Measurements from ENCODE around the gene SREBF1.

DNA sequence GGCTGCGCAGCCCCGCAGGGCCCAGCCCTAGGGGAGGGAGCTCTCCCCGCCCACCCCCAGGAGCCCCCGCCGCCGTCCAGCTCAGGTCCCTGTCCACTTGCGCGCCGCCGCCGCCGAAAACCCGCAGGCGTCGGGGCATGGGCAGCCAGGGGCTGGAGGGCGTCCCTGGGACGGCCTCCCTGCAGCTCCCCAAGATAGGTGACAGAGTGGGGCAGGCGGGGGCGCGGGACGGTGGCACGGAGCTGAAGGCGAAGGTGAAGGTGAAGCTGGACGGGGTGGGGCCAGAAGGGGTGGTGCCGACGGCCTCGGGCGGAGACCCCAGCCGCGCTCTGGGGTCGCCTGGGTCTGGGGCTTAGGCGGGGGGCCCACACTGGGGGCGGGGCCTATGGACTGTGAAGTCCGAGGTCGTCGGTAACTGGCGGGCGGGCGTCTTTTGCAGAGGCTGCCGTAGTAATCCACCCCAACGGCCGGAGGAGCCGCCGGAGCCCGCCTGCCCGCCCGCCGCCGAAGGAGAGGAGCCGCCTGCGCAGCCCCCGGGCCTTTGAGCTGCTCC lies 27.2 kb downstream of the SREBF1 start:
- TF ChIP-seq, protein P1, sequence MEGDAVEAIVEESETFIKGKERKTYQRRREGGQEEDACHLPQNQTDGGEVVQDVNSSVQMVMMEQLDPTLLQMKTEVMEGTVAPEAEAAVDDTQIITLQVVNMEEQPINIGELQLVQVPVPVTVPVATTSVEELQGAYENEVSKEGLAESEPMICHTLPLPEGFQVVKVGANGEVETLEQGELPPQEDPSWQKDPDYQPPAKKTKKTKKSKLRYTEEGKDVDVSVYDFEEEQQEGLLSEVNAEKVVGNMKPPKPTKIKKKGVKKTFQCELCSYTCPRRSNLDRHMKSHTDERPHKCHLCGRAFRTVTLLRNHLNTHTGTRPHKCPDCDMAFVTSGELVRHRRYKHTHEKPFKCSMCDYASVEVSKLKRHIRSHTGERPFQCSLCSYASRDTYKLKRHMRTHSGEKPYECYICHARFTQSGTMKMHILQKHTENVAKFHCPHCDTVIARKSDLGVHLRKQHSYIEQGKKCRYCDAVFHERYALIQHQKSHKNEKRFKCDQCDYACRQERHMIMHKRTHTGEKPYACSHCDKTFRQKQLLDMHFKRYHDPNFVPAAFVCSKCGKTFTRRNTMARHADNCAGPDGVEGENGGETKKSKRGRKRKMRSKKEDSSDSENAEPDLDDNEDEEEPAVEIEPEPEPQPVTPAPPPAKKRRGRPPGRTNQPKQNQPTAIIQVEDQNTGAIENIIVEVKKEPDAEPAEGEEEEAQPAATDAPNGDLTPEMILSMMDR (IDR thresholded peaks at IDR 0.05): no peak
- TF ChIP-seq POLR2A (IDR thresholded peaks at IDR 0.05): no peak
